ENCODE data around the gene GIGYF2. TPM values are rescaled to one million over a fixed set of nuclear protein-coding genes. Genes with fewer than 3 reads are reported as not detected.

The GIGYF2 gene
- total and polyA plus RNA-seq, 2 of the 13 experiments (the other 11 are each of a cell fraction or from before 2014, with no cell fraction given) = 44.9 to 73.5 TPM

DNA sequence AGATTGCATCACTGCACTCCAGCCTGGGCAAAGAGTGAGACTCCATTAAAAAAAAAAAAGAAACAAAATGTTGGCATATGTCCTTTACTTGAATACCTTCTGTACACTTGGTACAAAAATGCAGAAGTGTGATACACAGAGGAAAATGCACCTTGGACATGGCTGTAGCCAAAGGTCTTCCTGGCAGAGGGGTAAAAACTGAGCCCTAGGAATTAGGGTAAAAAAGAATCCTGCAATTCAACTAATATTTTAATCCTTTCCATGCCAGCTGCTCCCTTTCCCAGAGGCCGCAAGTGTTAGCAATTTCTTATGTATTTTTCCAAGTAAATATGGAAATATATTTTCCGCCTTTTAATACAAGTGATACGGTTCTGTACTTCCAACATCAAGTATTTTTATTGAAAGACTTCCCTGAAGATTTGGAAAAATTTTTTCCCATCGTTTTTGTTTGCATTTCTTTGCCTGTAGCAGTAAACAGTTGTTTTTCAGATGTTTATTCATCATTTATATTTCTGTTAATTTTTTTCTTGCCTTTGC, 53.1 kb downstream of the GIGYF2 start (continued):
- TF ChIP-seq, protein P1, sequence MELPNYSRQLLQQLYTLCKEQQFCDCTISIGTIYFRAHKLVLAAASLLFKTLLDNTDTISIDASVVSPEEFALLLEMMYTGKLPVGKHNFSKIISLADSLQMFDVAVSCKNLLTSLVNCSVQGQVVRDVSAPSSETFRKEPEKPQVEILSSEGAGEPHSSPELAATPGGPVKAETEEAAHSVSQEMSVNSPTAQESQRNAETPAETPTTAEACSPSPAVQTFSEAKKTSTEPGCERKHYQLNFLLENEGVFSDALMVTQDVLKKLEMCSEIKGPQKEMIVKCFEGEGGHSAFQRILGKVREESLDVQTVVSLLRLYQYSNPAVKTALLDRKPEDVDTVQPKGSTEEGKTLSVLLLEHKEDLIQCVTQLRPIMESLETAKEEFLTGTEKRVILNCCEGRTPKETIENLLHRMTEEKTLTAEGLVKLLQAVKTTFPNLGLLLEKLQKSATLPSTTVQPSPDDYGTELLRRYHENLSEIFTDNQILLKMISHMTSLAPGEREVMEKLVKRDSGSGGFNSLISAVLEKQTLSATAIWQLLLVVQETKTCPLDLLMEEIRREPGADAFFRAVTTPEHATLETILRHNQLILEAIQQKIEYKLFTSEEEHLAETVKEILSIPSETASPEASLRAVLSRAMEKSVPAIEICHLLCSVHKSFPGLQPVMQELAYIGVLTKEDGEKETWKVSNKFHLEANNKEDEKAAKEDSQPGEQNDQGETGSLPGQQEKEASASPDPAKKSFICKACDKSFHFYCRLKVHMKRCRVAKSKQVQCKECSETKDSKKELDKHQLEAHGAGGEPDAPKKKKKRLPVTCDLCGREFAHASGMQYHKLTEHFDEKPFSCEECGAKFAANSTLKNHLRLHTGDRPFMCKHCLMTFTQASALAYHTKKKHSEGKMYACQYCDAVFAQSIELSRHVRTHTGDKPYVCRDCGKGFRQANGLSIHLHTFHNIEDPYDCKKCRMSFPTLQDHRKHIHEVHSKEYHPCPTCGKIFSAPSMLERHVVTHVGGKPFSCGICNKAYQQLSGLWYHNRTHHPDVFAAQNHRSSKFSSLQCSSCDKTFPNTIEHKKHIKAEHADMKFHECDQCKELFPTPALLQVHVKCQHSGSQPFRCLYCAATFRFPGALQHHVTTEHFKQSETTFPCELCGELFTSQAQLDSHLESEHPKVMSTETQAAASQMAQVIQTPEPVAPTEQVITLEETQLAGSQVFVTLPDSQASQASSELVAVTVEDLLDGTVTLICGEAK (IDR thresholded peaks at IDR 0.05) = no peak
- TF ChIP-seq, protein P1 (CRISPR knock-in tag; IDR thresholded peaks at IDR 0.05) = no peak

DNA sequence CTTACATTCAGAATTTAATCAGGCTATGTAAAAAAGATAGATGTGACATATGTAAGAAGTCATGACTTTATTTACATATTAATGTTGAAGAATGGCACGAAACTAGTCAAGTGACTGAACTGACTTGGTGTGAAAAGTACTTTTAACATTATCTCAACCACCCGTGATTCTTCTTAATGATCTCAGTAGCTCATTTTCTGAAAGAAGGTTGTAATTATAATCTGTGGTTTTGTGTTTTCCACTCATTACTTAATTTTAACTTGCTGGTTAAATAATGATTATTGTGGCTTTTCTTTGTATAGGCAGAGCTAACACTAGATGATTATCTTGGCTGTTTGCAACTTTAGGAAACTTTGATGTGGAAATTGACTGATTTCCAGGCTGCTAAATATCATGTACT, 60.8 kb downstream of the GIGYF2 start:
- no TSS peak for BruUV-seq (replicated peaks)
- Histone ChIP-seq H3K4me3 (replicated peaks in 1 of 3; ENCODE audit: insufficient read depth in 1 of 3, low read depth in 2 of 3, low read length in 3 of 3) (no peak overlapping the region), H3K9me3 (ENCODE audit: low read length) (no peaks in the 10 kb centered on the region), H3K27me3 (ENCODE audit: control insufficient read depth in 1 of 2, insufficient read depth in 2 of 2, low read length in 2 of 2) (no peaks in the 10 kb centered on the region), H3K36me3 (replicated peaks in 1 of 2; ENCODE audit: control insufficient read depth in 1 of 2, insufficient read depth in 2 of 2, low read length in 2 of 2) (peaks cover 14 to 69% of the 10 kb centered on the region in 2 experiments), H4K20me1 (ENCODE audit: insufficient read depth, low read length) (no peaks in the 10 kb centered on the region), H3K79me2 (ENCODE audit: insufficient read depth, low read length) (no peaks in the 10 kb centered on the region), H3K9ac (ENCODE audit: insufficient read depth, low read depth, low read length) (no peak overlapping the region), H2AFZ (ENCODE audit: low read length) (no peak overlapping the region), H3K4me1 (ENCODE audit: insufficient read depth, low read length) (no peaks in the 10 kb centered on the region), H3K4me2 (ENCODE audit: low read depth, low read length) (no peak overlapping the region), H3K27ac (ENCODE audit: extremely low read length, insufficient read depth, low read length) (no peak overlapping the region)
- WGBS (ENCODE audit: low lambda C conversion rate) = 94% methylated on average over 2 of the region's 2 CpGs
- intact Hi-C loops (cut with micrococcal nuclease; ENCODE audit: unreplicated experiment) (no loop called here), in situ Hi-C loops (cut with HindIII; ENCODE audit: extremely low pct_ligation_motif_present, low pct_unique_long_range_greater_than_20kb) (no loop called here)
- FAIRE-seq = no peak
- ChIA-PET POLR2A (no interaction called here), CTCF (ENCODE audit: low intra/inter-chr PET ratio, low total read pairs) (no interaction called here)
- DNase-seq (ENCODE audit: low spot score) = no peak
- ATAC-seq = no peak
- TF ChIP-seq ZNF530 (CRISPR knock-in tag; IDR thresholded peaks at IDR 0.05; ENCODE audit: low read depth) = no peak
- TF ChIP-seq ZBTB1 (CRISPR knock-in tag; IDR thresholded peaks at IDR 0.05; ENCODE audit: borderline replicate concordance) = no peak
- TF ChIP-seq, protein P2, sequence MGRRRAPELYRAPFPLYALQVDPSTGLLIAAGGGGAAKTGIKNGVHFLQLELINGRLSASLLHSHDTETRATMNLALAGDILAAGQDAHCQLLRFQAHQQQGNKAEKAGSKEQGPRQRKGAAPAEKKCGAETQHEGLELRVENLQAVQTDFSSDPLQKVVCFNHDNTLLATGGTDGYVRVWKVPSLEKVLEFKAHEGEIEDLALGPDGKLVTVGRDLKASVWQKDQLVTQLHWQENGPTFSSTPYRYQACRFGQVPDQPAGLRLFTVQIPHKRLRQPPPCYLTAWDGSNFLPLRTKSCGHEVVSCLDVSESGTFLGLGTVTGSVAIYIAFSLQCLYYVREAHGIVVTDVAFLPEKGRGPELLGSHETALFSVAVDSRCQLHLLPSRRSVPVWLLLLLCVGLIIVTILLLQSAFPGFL (CRISPR knock-in tag; IDR thresholded peaks at IDR 0.05) = no peak
- no peak for TF ChIP-seq ZNF337 (CRISPR knock-in tag; IDR thresholded peaks at IDR 0.05; ENCODE audit: borderline replicate concordance, low read depth)
- no peak for TF ChIP-seq KAT8 (CRISPR knock-in tag; IDR thresholded peaks at IDR 0.05)
- TF ChIP-seq AKAP8 (CRISPR knock-in tag; IDR thresholded peaks at IDR 0.05) = no peak
- no peak for TF ChIP-seq ZNF30 (CRISPR knock-in tag; IDR thresholded peaks at IDR 0.05)
- no peak for TF ChIP-seq SIX4 (CRISPR knock-in tag; IDR thresholded peaks at IDR 0.05)
- TF ChIP-seq ZNF260 (CRISPR knock-in tag; IDR thresholded peaks at IDR 0.05; ENCODE audit: borderline replicate concordance, low read depth) = no peak
- no peak for TF ChIP-seq ZNF317 (CRISPR knock-in tag; IDR thresholded peaks at IDR 0.05)
- TF ChIP-seq YEATS2 (CRISPR knock-in tag; IDR thresholded peaks at IDR 0.05; ENCODE audit: borderline replicate concordance) = no peak
- TF ChIP-seq, protein P3, sequence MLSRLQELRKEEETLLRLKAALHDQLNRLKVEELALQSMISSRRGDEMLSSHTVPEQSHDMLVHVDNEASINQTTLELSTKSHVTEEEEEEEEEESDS (CRISPR knock-in tag; IDR thresholded peaks at IDR 0.05; ENCODE audit: borderline replicate concordance) = no peak
